Astrocyte (in vitro differentiated cells and primary cell): ENCODE data around the gene SAE1. TPM values are rescaled to one million over a fixed set of nuclear protein-coding genes. Genes with fewer than 3 reads are reported as not detected.

Experiments used
- DNase-seq: peaks from one replicate; pipeline ENCODE4 v3.0.0-alpha.2; 2010; ENCODE audit warnings: low read depth
- FAIRE-seq: peaks from 2 replicates; lab custom pipeline; 2011; peaks lifted over from hg19 to GRCh38; lab: Jason Lieb, UNC
- H2AFZ ChIP-seq: 2 replicates; pipeline ENCODE4 v1.6.0; 2012; ENCODE audit warnings: low read depth, low read length, inconsistent platforms
- H3K27ac ChIP-seq: 2 replicates; pipeline ENCODE4 v1.5.1; 2011; ENCODE audit warnings: low read depth, low read length, inconsistent platforms
- H3K27me3 ChIP-seq: 2 replicates; pipeline ENCODE4 v1.6.0; 2011; ENCODE audit warnings: low read length, inconsistent platforms; ENCODE audit not compliant: insufficient read depth
- H3K36me3 ChIP-seq: 2 replicates; pipeline ENCODE4 v1.5.1; 2011; ENCODE audit warnings: low read length, inconsistent platforms; ENCODE audit not compliant: insufficient read depth
- H3K4me1 ChIP-seq: 2 replicates; pipeline ENCODE4 v1.5.1; 2011; ENCODE audit warnings: low read length, inconsistent platforms; ENCODE audit not compliant: insufficient read depth
- H3K4me2 ChIP-seq: 2 replicates; pipeline ENCODE4 v1.6.0; 2012; ENCODE audit warnings: low read length, inconsistent platforms
- H3K4me3 ChIP-seq: 2 replicates; pipeline ENCODE4 v1.5.1; 2011; ENCODE audit warnings: low read depth, mild to moderate bottlenecking, low read length, inconsistent platforms; ENCODE audit not compliant: insufficient read depth
- H3K79me2 ChIP-seq: 2 replicates; pipeline ENCODE4 v1.6.0; 2012; ENCODE audit warnings: mild to moderate bottlenecking, low read length, inconsistent platforms; ENCODE audit not compliant: insufficient read depth
- H3K9ac ChIP-seq: 2 replicates; pipeline ENCODE4 v1.6.0; 2012; ENCODE audit warnings: mild to moderate bottlenecking, low read length, inconsistent platforms
- H3K9me3 ChIP-seq: 2 replicates; pipeline ENCODE4 v1.5.1; 2012; ENCODE audit warnings: low read depth, mild to moderate bottlenecking, low read length, inconsistent platforms; ENCODE audit not compliant: insufficient read depth
- H4K20me1 ChIP-seq: 2 replicates; pipeline ENCODE4 v1.6.0; 2012; ENCODE audit warnings: low read length, inconsistent platforms; ENCODE audit not compliant: insufficient read depth
- H3K27ac Mint-ChIP-seq: one replicate; pipeline ENCODE4 v1.8.0; 2021; ENCODE audit warnings: mild to moderate bottlenecking, mixed read lengths; ENCODE audit not compliant: unreplicated experiment
- H3K27me3 Mint-ChIP-seq: one replicate; pipeline ENCODE4 v1.8.0; 2021; ENCODE audit warnings: low read depth, mixed read lengths; ENCODE audit not compliant: unreplicated experiment
- H3K36me3 Mint-ChIP-seq: one replicate; pipeline ENCODE4 v1.8.0; 2021; ENCODE audit warnings: low read depth, mixed read lengths; ENCODE audit not compliant: unreplicated experiment
- H3K4me1 Mint-ChIP-seq: one replicate; pipeline ENCODE4 v1.8.0; 2021; ENCODE audit warnings: low read depth, mixed read lengths; ENCODE audit not compliant: unreplicated experiment
- H3K4me3 Mint-ChIP-seq: one replicate; pipeline ENCODE4 v1.8.0; 2021; ENCODE audit warnings: mild to moderate bottlenecking, moderate library complexity, mixed read lengths; ENCODE audit not compliant: unreplicated experiment
- H3K9me3 Mint-ChIP-seq: one replicate; pipeline ENCODE4 v1.8.0; 2021; ENCODE audit warnings: mild to moderate bottlenecking, mixed read lengths; ENCODE audit not compliant: unreplicated experiment
- EZH2 ChIP-seq: IDR thresholded peaks from 2 replicates; pipeline ENCODE4 v1.6.1; 2012; ENCODE audit warnings: mild to moderate bottlenecking, low read length, inconsistent platforms; ENCODE audit not compliant: insufficient read depth
- total RNA-seq: library from RNA; stranded (reverse); gene quantifications from 2 replicates; pipeline ENCODE4 v1.2.1, GENCODE V29; 2021
- TF ChIP-seq, protein P1 (sequence below): IDR thresholded peaks from 2 replicates; pipeline ENCODE4 v1.5.1; 2011; ENCODE audit warnings: low read depth, mild to moderate bottlenecking, inconsistent platforms, low read length, moderate library complexity; ENCODE audit not compliant: insufficient read depth

The SAE1 gene
- total RNA-seq, 1 donor from 2014 or later = 133 TPM

DNA sequence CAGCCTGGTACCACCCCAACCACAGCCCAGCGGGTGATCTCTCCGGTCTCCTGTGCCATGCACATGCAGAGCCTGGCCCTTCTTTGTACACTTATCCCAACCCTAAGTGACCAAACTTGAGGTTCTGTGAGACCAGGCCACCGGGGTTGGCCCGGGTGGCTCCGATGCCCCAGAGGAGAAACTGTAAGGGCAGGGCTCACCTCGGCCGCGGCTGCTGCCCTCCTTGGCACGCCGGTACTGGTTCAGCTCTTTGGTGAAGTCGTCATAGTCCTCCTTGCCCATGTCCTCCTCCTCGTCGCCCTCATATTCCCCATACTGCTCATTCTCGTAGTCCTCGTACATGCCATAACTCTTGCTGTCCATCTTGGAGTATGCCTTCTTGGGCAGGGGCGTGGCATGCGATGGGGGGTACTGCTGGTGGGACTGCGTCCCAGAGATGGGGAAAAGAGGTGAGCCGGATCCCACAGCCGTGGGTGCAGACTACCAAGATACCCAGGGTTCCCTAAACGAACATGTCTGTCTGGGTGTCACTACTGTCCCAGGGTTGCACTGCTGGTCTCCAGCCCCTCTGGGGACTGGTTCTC is 40.8 kb upstream of the SAE1 start:
- Mint-ChIP-seq H3K9me3 (no peaks in the 10 kb centered on the region), H3K27ac (no peak overlapping the region), H3K27me3 (no peaks in the 10 kb centered on the region), H3K4me1 (peaks cover 4% of the 10 kb centered on the region), H3K4me3 (no peak overlapping the region), H3K36me3 (peaks cover 32% of the 10 kb centered on the region)
- peaks cover 39% of the 10 kb centered on the region for H3K79me2 ChIP-seq
- no peak for TF ChIP-seq EZH2
- TF ChIP-seq, protein P1, sequence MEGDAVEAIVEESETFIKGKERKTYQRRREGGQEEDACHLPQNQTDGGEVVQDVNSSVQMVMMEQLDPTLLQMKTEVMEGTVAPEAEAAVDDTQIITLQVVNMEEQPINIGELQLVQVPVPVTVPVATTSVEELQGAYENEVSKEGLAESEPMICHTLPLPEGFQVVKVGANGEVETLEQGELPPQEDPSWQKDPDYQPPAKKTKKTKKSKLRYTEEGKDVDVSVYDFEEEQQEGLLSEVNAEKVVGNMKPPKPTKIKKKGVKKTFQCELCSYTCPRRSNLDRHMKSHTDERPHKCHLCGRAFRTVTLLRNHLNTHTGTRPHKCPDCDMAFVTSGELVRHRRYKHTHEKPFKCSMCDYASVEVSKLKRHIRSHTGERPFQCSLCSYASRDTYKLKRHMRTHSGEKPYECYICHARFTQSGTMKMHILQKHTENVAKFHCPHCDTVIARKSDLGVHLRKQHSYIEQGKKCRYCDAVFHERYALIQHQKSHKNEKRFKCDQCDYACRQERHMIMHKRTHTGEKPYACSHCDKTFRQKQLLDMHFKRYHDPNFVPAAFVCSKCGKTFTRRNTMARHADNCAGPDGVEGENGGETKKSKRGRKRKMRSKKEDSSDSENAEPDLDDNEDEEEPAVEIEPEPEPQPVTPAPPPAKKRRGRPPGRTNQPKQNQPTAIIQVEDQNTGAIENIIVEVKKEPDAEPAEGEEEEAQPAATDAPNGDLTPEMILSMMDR = no peak
- H2AFZ ChIP-seq = no peak overlapping the region
- peaks cover 5% of the 10 kb centered on the region for H3K4me1 ChIP-seq
- no peaks in the 10 kb centered on the region for H3K9me3 ChIP-seq
- no peak overlapping the region for H3K4me2 ChIP-seq
- peaks cover 41% of the 10 kb centered on the region for H4K20me1 ChIP-seq
- no peak overlapping the region for H3K9ac ChIP-seq
- H3K4me3 ChIP-seq = no peak overlapping the region
- DNase-seq (no peak), FAIRE-seq (no peak)
- peaks cover 26% of the 10 kb centered on the region for H3K36me3 ChIP-seq
- H3K27me3 ChIP-seq = no peaks in the 10 kb centered on the region
- H3K27ac ChIP-seq = no peak overlapping the region

DNA sequence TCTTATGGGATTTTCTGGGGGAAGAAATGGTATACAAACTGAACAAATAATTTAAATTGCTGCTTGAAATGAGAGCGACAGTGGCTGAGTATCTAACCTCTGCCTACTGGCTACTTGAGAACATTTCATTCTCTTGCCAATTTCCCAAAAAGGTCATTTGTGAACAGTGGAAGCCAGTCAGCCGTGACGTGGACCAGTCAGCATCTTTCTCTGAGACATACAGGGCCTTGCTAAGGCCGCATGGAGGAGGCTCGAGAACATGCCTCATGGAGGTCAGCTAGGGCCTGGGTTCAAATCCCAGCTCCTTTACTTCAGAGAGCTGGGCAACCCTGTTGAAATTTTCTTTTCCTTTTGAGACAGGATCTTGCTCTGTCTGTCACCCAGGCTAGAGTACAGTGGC is 37.4 kb upstream of the SAE1 start:
- H3K27me3 Mint-ChIP-seq = no peaks in the 10 kb centered on the region
- no peaks in the 10 kb centered on the region for H3K9me3 ChIP-seq
- no peak overlapping the region for H3K4me2 ChIP-seq
- no peak overlapping the region for H2AFZ ChIP-seq
- H3K4me1 Mint-ChIP-seq = peaks cover 9% of the 10 kb centered on the region
- H3K9ac ChIP-seq = no peak overlapping the region
- peaks cover 22% of the 10 kb centered on the region for H3K36me3 ChIP-seq
- H3K9me3 Mint-ChIP-seq = no peaks in the 10 kb centered on the region
- H3K27ac ChIP-seq = no peak overlapping the region
- peaks cover 68% of the 10 kb centered on the region for H3K79me2 ChIP-seq
- DNase-seq = no peak
- FAIRE-seq = no peak
- H3K4me1 ChIP-seq = peaks cover 31% of the 10 kb centered on the region
- H3K27ac Mint-ChIP-seq = no peak overlapping the region
- no peak overlapping the region for H3K4me3 Mint-ChIP-seq
- no peak for TF ChIP-seq EZH2
- TF ChIP-seq, protein P1 = no peak
- no peaks in the 10 kb centered on the region for H3K27me3 ChIP-seq
- H3K36me3 Mint-ChIP-seq = peaks cover 27% of the 10 kb centered on the region
- peaks cover 58% of the 10 kb centered on the region for H4K20me1 ChIP-seq
- no peak overlapping the region for H3K4me3 ChIP-seq

DNA sequence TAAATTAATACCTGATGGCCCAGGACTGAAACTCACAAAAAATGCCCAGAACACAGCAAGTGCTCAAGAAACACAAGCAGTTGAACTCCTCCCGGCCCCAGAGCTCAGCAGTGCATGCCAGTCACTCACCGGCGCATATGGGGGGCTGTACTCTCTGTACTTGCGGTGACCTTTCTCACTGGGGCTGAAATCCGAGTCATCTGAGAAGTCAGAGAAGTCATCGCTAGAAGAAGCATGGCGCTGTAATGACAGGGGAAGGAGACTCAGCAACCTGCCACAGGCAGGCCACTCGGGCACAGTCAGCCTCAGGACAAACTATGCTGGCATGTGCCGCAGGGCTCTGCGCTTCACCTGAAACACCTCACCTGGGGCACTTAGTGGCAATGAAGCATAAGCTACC is 36.8 kb upstream of the SAE1 start:
- Histone ChIP-seq H3K9ac (no peak overlapping the region), H3K4me1 (peaks cover 31% of the 10 kb centered on the region), H2AFZ (no peak overlapping the region), H3K79me2 (peaks cover 74% of the 10 kb centered on the region), H4K20me1 (peaks cover 59% of the 10 kb centered on the region), H3K9me3 (no peaks in the 10 kb centered on the region), H3K36me3 (peaks cover 22% of the 10 kb centered on the region), H3K27ac (no peak overlapping the region), H3K4me3 (no peak overlapping the region), H3K27me3 (no peaks in the 10 kb centered on the region), H3K4me2 (no peak overlapping the region)
- H3K36me3 Mint-ChIP-seq = peaks cover 24% of the 10 kb centered on the region
- no peaks in the 10 kb centered on the region for H3K27me3 Mint-ChIP-seq
- H3K9me3 Mint-ChIP-seq = no peaks in the 10 kb centered on the region
- no peak overlapping the region for H3K4me3 Mint-ChIP-seq
- DNase-seq (no peak), FAIRE-seq (no peak)
- no peak overlapping the region for H3K27ac Mint-ChIP-seq
- H3K4me1 Mint-ChIP-seq = peaks cover 9% of the 10 kb centered on the region
- no peak for TF ChIP-seq EZH2
- TF ChIP-seq, protein P1 = no peak
